Kidney epithelial cell (primary cell): ENCODE data around the gene FLOT1. TPM values are rescaled to one million over a fixed set of nuclear protein-coding genes. Genes with fewer than 3 reads are reported as not detected.

Experiments used
- DNase-seq: peaks from one replicate; pipeline ENCODE4 v3.0.0-alpha.2; 2010; ENCODE audit warnings: low read depth
- H3K27me3 ChIP-seq: 2 replicates; pipeline ENCODE4 v1.6.0; 2011; ENCODE audit warnings: low read length; ENCODE audit not compliant: control insufficient read depth, insufficient read depth
- H3K36me3 ChIP-seq: 2 replicates; pipeline ENCODE4 v1.5.1; 2011; ENCODE audit warnings: low read length; ENCODE audit not compliant: control insufficient read depth, insufficient read depth
- H3K4me3 ChIP-seq: 2 replicates; pipeline ENCODE4 v1.5.1; 2011; ENCODE audit warnings: low read depth, mild to moderate bottlenecking, control low read depth, low read length
- total RNA-seq: library from RNA; depleted of rRNA; stranded (reverse); fragments of >200 nt; gene quantifications from 2 replicates; pipeline ENCODE4 v1.2.3, GENCODE V29; 2015
- TF ChIP-seq, protein P1 (sequence below): IDR thresholded peaks from 2 replicates; pipeline ENCODE4 v1.5.1; 2011; ENCODE audit warnings: mild to moderate bottlenecking, moderate library complexity, low read length, control low read depth, inconsistent platforms; ENCODE audit not compliant: insufficient read depth, poor library complexity, severe bottlenecking

FLOT1 gene
- total RNA-seq, 1 donor from 2014 or later: 142 TPM

DNA sequence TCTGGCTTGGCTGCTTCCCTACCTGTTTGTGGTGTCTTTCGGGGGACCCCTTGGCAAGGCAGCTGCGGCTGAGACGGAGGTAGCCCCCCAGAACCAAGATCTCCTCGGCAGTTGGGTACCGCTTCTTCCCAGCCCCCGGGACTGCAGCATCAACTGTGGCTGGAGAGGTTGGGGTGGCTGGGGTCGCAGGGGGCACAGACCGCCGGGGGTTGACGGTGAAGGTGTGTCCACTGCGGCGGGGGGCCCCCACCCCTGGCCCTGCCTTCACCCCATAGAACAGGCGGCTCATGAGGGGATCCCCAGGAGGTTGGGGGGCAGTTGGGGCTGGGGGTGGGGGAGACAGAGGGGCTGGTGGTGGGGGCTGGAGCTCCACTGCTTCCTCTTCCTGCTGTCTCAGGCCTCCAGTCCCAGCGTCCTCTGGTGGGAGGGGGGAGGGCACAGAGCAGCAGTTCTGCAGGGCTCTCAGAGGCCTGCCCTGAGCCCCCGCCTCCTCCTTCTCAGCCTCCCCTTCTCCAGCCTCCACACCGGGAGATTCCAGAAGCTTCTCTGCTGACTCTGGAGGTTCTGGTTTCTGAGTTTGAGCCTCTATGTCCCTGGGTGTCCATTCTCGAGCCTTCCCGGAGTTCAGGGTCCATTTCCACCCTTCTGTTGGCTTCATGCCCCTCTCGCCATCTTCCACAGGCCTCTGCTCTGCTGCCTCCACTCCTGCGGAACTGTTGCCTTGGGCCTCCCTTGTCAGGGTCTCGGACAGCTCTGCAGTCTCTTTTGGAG is 57.9 kb downstream of the FLOT1 start:
- DNase-seq: no peak
- Histone ChIP-seq H3K36me3 (peaks cover 1% of the 10 kb centered on the region), H3K27me3 (no peaks in the 10 kb centered on the region), H3K4me3 (peak overlapping the region; percentile 85)
- TF ChIP-seq, protein P1, sequence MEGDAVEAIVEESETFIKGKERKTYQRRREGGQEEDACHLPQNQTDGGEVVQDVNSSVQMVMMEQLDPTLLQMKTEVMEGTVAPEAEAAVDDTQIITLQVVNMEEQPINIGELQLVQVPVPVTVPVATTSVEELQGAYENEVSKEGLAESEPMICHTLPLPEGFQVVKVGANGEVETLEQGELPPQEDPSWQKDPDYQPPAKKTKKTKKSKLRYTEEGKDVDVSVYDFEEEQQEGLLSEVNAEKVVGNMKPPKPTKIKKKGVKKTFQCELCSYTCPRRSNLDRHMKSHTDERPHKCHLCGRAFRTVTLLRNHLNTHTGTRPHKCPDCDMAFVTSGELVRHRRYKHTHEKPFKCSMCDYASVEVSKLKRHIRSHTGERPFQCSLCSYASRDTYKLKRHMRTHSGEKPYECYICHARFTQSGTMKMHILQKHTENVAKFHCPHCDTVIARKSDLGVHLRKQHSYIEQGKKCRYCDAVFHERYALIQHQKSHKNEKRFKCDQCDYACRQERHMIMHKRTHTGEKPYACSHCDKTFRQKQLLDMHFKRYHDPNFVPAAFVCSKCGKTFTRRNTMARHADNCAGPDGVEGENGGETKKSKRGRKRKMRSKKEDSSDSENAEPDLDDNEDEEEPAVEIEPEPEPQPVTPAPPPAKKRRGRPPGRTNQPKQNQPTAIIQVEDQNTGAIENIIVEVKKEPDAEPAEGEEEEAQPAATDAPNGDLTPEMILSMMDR: no peak

DNA sequence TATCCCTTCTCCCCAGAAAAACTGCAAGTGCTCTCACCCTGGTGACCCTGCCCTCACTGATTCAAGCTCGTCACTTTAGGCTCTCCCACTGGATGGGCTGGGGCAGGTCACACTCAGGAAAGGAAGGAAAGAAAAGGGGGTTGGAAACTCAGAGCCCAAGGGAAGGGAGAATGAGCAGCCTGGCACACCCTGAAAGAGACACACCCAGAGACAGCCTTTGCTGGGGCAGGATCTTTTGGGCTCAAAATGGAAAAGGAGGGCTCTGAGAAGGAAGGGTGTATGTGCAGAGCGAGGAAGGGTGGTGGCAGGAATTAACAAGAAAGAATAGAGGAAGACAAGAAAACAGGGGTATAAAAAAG is 58.5 kb downstream of the FLOT1 start:
- TF ChIP-seq, protein P1: no peak
- no peaks in the 10 kb centered on the region for H3K27me3 ChIP-seq
- no peak for DNase-seq
- H3K36me3 ChIP-seq: peaks cover 1% of the 10 kb centered on the region
- H3K4me3 ChIP-seq: peak overlapping the region; percentile 85

DNA sequence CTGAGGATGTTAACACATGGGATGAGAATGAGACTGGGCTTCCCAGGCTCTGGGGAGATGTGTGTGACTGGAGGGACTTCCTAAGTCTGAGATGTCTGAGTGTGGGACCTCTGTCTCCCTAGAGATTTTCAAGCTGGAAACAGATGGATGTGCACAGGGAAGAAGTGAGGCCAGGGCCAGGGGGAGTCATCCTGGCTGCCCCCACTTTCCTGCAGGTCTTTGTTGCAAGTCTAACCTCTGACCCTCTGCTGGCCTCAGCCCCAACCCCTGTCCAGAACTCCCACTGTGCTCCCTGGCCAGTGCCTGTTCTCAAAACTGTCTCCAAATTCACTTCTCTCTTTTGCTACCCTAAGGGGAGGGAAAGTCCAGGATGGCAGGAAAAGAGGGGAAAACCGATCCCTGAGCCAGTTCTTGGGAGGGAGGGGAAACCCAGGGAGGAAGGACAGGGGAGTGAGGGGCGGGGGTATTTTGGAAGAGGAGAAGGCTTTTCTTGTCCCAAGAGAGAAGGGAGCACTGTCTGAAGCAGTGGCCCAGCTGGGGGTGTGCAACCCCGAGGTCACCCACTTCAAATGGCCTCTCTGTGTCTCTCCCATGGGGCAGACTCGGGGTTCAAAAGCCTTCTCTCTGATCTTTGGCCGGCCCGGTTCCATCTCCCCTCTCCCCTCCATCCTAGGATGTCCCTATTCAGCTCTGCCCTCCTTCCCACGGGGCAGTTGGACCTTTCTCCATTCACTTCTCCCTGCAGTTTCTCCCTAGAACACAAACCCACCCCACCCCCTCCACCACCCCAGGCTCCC is 59.1 kb downstream of the FLOT1 start:
- peak overlapping the region; percentile 85 for H3K4me3 ChIP-seq
- TF ChIP-seq, protein P1: no peak
- DNase-seq: no peak

DNA sequence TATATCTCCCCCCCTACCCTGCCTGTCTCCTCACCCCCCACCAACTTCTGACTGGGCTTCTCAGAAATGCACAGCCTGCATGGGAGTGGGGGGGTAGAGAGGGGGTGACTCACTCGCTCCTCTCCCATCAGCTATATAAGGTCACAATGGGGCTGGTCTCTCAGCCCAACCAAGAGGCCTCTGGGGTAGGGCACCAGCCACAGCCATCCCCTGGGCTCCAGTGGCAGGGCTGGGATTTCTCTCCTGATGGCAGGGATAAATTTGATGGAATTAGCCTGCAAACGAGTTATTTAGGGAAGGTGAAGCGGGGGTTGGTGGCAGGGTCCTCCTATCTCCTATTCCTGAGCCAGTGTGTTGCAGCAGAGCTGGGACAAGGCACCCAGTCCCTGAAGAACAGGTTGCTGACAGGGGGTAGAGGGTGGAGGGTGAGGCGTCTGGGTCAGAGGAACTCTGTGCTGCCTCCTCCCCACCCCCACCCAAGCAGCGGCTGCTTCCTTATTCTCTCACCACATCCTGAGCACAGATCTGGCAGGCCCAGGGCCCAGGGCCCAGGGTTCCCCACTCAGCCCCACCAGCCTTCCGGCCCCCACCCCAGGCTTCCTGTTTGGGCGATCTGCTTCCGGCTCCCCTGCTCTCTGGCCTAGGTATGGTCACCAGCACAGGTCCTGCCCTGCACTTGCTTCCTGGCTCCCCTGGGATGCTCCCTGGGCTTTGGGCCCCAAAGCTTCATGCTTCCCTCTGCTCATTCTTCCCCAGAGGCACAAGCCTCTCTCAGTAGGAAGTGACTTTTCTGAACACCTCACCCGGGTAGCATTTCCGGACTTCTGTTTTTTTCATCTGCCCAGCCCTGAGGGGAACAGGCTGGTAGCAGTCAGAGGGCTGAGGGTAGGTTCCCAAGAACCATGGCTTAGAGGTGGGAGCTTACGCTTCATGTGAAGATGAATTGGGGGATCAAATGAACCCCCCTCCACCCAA is 60.1 kb downstream of the FLOT1 start:
- TF ChIP-seq, protein P1: no peak
- H3K4me3 ChIP-seq: peak overlapping the region; percentile 85
- no peaks in the 10 kb centered on the region for H3K27me3 ChIP-seq
- H3K36me3 ChIP-seq: peaks cover 3% of the 10 kb centered on the region
- peak; percentile 65 for DNase-seq

More for the DNA sequence above, 59.1 kb downstream of the FLOT1 start:
- Histone ChIP-seq H3K36me3 (peaks cover 3% of the 10 kb centered on the region), H3K27me3 (no peaks in the 10 kb centered on the region)

DNA sequence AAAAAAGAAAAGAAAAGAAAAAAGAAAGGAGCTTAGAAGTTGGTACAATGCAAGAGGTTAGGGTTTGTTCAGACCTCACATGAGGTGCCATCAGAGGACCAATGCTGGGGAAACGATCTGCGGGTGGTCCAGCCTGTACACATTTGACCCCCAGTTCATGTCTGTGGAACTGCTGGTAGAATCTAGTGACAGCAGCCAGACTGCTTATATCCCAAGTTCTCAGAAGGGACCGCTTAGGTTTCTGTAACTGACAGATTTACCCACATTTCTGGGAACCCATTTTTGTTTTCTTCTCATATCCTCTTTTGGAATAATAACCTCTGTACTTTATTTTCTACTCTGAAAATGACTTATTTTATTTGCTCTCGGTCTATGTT is 60.7 kb downstream of the FLOT1 start:
- TF ChIP-seq, protein P1: no peak
- no peak for DNase-seq
- no peaks in the 10 kb centered on the region for H3K27me3 ChIP-seq
- H3K4me3 ChIP-seq: no peak overlapping the region
- H3K36me3 ChIP-seq: peaks cover 3% of the 10 kb centered on the region
